ENCODE measurements around the gene TECR. TPM values are rescaled to one million over a fixed set of nuclear protein-coding genes. Genes with fewer than 3 reads are reported as not detected.
A peak's percentile ranks its signal among the peaks of the same experiment; 100 is the strongest.
"Not testable (repeated sequence)": the region's sequence is repeated elsewhere in the genome, so short reads cannot be mapped to it uniquely, and the experiment has no call there.

The TECR gene
- total RNA-seq, 4 donors from 2014 or later: 117 to 165 (median 147) TPM

GRCh38 chr19:14497228-14497921, 32.0 kb upstream of the TECR start:
- TF ChIP-seq POLR2A (IDR thresholded peaks at IDR 0.05) (no peak), CTCF (IDR thresholded peaks at IDR 0.05) (no peak)
- no peak overlapping the region for H3K4me3 ChIP-seq (ENCODE audit: low read depth, poor library complexity, severe bottlenecking)

GRCh38 chr19:14502334-14503092, 26.9 kb upstream of the TECR start:
- 73 to 74% methylated on average over 11 of the region's 11 CpGs for WGBS, 2 donors
- intact Hi-C loops (cut with DNase I; ENCODE audit: low total_unique reads): no loop called here
- no peak for DNase-seq (ENCODE audit: low spot score in 2 of 2)
- TF ChIP-seq CTCF (IDR thresholded peaks at IDR 0.05): no peak
- TF ChIP-seq POLR2A (IDR thresholded peaks at IDR 0.05): no peak
- H3K4me3 ChIP-seq (ENCODE audit: low read depth, poor library complexity, severe bottlenecking): no peak overlapping the region

More at GRCh38 chr19:14497228-14497921, 32.0 kb upstream of the TECR start:
- DNase-seq (ENCODE audit: low spot score in 2 of 2): no peak
- intact Hi-C loops (cut with DNase I; ENCODE audit: low total_unique reads): no loop called here
- WGBS, 2 donors: 38 to 47% methylated on average over 6 of the region's 6 CpGs

DNA sequence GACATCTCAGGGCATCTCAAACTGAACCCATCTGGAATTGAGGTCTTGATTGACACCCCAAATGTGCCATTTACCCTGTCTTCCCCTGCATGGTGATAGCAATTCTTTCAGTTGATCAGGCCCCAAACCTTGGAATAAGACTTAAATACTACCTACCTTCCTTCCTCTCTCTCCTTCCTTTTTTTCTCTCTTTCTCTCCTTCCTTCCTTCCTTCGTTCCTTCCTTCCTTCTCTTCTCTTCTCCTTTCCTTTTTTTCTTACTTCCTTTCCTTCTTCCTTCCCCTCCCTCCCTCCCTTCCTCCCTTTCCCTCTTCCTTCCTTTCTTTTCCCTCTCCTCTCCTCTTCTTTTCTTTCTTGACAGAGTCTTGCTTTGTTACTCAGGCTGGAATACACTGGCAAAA, 26.1 kb upstream of the TECR start:
- WGBS, 2 donors: 74 to 75% methylated on average over 1 of the region's 1 CpG
- H3K4me3 ChIP-seq (ENCODE audit: low read depth, poor library complexity, severe bottlenecking): no peak overlapping the region
- no peak for DNase-seq (ENCODE audit: low spot score in 2 of 2)
- intact Hi-C loops (cut with DNase I; ENCODE audit: low total_unique reads): no loop called here
- TF ChIP-seq CTCF (IDR thresholded peaks at IDR 0.05) (no peak), POLR2A (IDR thresholded peaks at IDR 0.05) (no peak)

DNA sequence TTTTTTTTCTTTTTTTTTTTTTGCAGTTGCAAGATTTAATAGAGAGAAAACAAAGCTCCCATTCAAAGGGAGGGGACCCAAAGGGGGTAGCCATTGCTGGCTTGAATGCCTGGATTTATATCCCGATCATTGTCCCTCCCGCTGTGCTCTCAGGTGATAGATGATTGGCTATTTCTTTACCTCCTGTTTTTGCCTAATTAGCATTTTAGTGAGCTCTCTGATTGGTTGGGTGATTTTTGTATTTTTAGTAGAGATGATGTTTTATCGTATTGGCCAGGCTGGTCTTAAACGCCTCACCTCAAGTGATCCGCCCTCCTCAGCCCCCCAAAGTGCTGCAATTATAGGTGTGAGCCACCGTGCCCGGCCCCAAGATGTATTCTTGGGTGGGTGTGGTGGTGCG, 24.8 kb upstream of the TECR start:
- DNase-seq (ENCODE audit: low spot score in 2 of 2); H3K4me3 ChIP-seq (ENCODE audit: low read depth, poor library complexity, severe bottlenecking); intact Hi-C loops (cut with DNase I; ENCODE audit: low total_unique reads): not testable (repeated sequence)
- 89 to 91% methylated on average over 8 of the region's 8 CpGs for WGBS, 2 donors

DNA sequence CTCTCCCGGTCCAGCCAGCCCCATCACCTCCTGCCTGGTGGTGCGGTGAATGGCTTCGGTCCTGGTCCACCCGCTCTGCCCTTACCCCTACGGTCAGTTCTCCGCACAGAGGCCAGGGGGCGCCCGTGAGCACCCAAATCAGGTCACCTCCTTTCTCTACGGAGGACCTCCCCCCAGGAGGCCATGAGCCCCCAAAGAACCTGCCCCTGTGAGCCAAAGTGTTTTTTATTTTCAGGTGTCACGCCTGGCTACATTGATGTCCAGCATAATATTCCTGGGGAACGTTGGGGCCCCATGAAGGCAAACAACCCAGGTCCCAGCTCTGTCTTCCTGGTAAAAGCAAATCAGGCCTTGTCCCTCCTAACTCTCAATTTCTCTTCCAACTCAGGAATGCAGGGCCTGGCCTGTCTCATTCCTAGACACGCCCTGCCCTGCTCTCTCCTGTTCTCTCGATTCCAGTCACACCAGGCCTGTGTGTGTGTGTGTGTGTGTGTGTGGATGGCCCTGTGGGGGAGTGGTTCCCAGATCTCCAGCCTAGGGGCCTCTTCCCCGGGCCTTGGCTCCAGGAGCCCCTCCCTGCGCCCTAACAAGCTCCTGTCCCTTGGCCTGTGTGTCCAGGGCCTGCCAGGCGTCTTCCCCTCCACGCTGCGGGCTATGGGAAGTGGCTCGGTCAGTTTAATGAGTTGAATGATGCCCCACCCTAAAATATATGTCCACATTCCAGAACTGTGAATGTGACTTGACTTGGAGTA, 23.7 kb upstream of the TECR start:
- DNase-seq (ENCODE audit: low spot score in 2 of 2): peak; percentile 54 to 90
- intact Hi-C loops (cut with DNase I; ENCODE audit: low total_unique reads): no loop called here

More for the DNA sequence above, 23.7 kb upstream of the TECR start:
- WGBS, 2 donors: 28 to 38% methylated on average over 19 of the region's 19 CpGs
- TF ChIP-seq POLR2A (IDR thresholded peaks at IDR 0.05) (no peak), CTCF (IDR thresholded peaks at IDR 0.05) (no peak)
- H3K4me3 ChIP-seq (ENCODE audit: low read depth, poor library complexity, severe bottlenecking): no peak overlapping the region

Data from lower leg skin (tissue), 4 donors.